ENCODE measurements around the gene ARV1.

DNA sequence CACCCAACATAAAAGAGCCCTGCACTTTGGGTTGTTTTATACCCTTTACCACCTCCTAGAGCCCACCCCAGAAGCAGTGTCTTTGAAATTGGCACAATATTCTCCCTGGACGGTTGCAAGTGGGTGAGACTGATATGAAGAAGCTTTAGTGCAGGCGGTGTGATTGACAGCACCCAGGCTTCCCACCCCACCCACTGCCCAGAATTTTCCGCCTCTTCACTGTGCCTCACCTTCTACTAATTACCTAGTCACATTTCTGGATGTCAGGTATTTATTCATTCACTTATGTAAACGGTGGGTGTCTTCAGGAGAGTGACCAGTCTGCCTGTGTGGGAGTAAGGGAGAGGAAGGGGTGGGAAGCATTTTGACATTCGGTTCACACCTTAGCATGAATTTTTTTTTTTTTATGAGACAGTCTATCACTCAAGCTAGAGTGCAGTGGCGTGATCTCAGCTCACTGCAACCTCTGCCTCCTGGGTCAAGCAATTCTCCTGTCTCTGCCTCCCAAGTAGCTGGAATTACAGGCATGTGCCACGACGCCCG lies 62.9 kb downstream of the ARV1 start:
- TF ChIP-seq, protein P1, sequence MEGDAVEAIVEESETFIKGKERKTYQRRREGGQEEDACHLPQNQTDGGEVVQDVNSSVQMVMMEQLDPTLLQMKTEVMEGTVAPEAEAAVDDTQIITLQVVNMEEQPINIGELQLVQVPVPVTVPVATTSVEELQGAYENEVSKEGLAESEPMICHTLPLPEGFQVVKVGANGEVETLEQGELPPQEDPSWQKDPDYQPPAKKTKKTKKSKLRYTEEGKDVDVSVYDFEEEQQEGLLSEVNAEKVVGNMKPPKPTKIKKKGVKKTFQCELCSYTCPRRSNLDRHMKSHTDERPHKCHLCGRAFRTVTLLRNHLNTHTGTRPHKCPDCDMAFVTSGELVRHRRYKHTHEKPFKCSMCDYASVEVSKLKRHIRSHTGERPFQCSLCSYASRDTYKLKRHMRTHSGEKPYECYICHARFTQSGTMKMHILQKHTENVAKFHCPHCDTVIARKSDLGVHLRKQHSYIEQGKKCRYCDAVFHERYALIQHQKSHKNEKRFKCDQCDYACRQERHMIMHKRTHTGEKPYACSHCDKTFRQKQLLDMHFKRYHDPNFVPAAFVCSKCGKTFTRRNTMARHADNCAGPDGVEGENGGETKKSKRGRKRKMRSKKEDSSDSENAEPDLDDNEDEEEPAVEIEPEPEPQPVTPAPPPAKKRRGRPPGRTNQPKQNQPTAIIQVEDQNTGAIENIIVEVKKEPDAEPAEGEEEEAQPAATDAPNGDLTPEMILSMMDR (conservative IDR thresholded peaks at IDR 0.05; ENCODE audit: low read depth in 2 of 2), result no peak
- TF ChIP-seq POLR2AphosphoS5 (IDR thresholded peaks at IDR 0.05; ENCODE audit: low read depth), result no peak
- no peak for TF ChIP-seq ETS1 (IDR thresholded peaks at IDR 0.05)
- TF ChIP-seq CREB1 (CRISPR knock-in tag; IDR thresholded peaks at IDR 0.05; ENCODE audit: low read depth), result no peak
- no peak for TF ChIP-seq JUNB (IDR thresholded peaks at IDR 0.05; ENCODE audit: unreplicated experiment)
- TF ChIP-seq, protein P2, sequence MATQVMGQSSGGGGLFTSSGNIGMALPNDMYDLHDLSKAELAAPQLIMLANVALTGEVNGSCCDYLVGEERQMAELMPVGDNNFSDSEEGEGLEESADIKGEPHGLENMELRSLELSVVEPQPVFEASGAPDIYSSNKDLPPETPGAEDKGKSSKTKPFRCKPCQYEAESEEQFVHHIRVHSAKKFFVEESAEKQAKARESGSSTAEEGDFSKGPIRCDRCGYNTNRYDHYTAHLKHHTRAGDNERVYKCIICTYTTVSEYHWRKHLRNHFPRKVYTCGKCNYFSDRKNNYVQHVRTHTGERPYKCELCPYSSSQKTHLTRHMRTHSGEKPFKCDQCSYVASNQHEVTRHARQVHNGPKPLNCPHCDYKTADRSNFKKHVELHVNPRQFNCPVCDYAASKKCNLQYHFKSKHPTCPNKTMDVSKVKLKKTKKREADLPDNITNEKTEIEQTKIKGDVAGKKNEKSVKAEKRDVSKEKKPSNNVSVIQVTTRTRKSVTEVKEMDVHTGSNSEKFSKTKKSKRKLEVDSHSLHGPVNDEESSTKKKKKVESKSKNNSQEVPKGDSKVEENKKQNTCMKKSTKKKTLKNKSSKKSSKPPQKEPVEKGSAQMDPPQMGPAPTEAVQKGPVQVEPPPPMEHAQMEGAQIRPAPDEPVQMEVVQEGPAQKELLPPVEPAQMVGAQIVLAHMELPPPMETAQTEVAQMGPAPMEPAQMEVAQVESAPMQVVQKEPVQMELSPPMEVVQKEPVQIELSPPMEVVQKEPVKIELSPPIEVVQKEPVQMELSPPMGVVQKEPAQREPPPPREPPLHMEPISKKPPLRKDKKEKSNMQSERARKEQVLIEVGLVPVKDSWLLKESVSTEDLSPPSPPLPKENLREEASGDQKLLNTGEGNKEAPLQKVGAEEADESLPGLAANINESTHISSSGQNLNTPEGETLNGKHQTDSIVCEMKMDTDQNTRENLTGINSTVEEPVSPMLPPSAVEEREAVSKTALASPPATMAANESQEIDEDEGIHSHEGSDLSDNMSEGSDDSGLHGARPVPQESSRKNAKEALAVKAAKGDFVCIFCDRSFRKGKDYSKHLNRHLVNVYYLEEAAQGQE (IDR thresholded peaks at IDR 0.05; ENCODE audit: unreplicated experiment), result no peak
- TF ChIP-seq EZH2 (IDR thresholded peaks at IDR 0.05; ENCODE audit: low read depth, unreplicated experiment), result no peak

All from GM23338 (cell line).